Measurements from ENCODE around the gene TLE3.

The TLE3 gene

GRCh38 chr15:70030851-70031250 is 66.9 kb downstream of the TLE3 start:
- TF ChIP-seq POU6F1 (CRISPR knock-in tag; IDR thresholded peaks at IDR 0.05; ENCODE audit: borderline replicate concordance, low read depth) = no peak
- no peak for TF ChIP-seq ISL1 (CRISPR knock-in tag; IDR thresholded peaks at IDR 0.05)
- no peak for TF ChIP-seq CSDC2 (CRISPR knock-in tag; IDR thresholded peaks at IDR 0.05)
- TF ChIP-seq GLIS3 (CRISPR knock-in tag; IDR thresholded peaks at IDR 0.05) = no peak
- no peak for TF ChIP-seq PATZ1 (CRISPR knock-in tag; IDR thresholded peaks at IDR 0.05; ENCODE audit: borderline replicate concordance)
- no peak for TF ChIP-seq TOX (CRISPR knock-in tag; IDR thresholded peaks at IDR 0.05; ENCODE audit: borderline replicate concordance)
- no peak for TF ChIP-seq ZNF70 (CRISPR knock-in tag; IDR thresholded peaks at IDR 0.05)
- TF ChIP-seq CREB5 (CRISPR knock-in tag; IDR thresholded peaks at IDR 0.05; ENCODE audit: low read depth) = no peak
- no peak for ATAC-seq

GRCh38 chr15:70029297-70029701 is 68.4 kb downstream of the TLE3 start:
- ATAC-seq = no peak

GRCh38 chr15:70027518-70027917 is 70.2 kb downstream of the TLE3 start:
- no peak for TF ChIP-seq RARB (CRISPR knock-in tag; IDR thresholded peaks at IDR 0.05)
- TF ChIP-seq ZFP30 (CRISPR knock-in tag; IDR thresholded peaks at IDR 0.05) = no peak
- no peak for TF ChIP-seq TOX (CRISPR knock-in tag; IDR thresholded peaks at IDR 0.05; ENCODE audit: borderline replicate concordance)
- no peak for TF ChIP-seq ARNTL (CRISPR knock-in tag; IDR thresholded peaks at IDR 0.05; ENCODE audit: borderline replicate concordance, low read depth)
- TF ChIP-seq ZNF70 (CRISPR knock-in tag; IDR thresholded peaks at IDR 0.05) = no peak
- no peak for TF ChIP-seq ESRRG (CRISPR knock-in tag; IDR thresholded peaks at IDR 0.05)
- TF ChIP-seq ZNF8 (CRISPR knock-in tag; IDR thresholded peaks at IDR 0.05) = no peak
- no peak for TF ChIP-seq TCF4 (CRISPR knock-in tag; IDR thresholded peaks at IDR 0.05; ENCODE audit: borderline replicate concordance)
- no peak for TF ChIP-seq POU6F1 (CRISPR knock-in tag; IDR thresholded peaks at IDR 0.05; ENCODE audit: borderline replicate concordance, low read depth)
- TF ChIP-seq PATZ1 (CRISPR knock-in tag; IDR thresholded peaks at IDR 0.05; ENCODE audit: borderline replicate concordance) = no peak
- no peak for TF ChIP-seq ZC3H10 (CRISPR knock-in tag; IDR thresholded peaks at IDR 0.05)
- no peak for TF ChIP-seq ISL1 (CRISPR knock-in tag; IDR thresholded peaks at IDR 0.05)
- no peak for TF ChIP-seq GLIS3 (CRISPR knock-in tag; IDR thresholded peaks at IDR 0.05)
- ATAC-seq = no peak

More at GRCh38 chr15:70029297-70029701, 68.4 kb downstream of the TLE3 start:
- TF ChIP-seq PATZ1 (CRISPR knock-in tag; IDR thresholded peaks at IDR 0.05; ENCODE audit: borderline replicate concordance) (no peak), CREB5 (CRISPR knock-in tag; IDR thresholded peaks at IDR 0.05; ENCODE audit: low read depth) (no peak), TCF4 (CRISPR knock-in tag; IDR thresholded peaks at IDR 0.05; ENCODE audit: borderline replicate concordance) (no peak), CSRNP3 (CRISPR knock-in tag; IDR thresholded peaks at IDR 0.05) (no peak)

Data from SK-N-SH treated with all-trans-retinoic acid at 6 μM for 48 hours (cell line).